Hematopoietic multipotent progenitor cell (in vitro differentiated cells): ENCODE results near the gene CHST12. TPM values are rescaled to one million over a fixed set of nuclear protein-coding genes. Genes with fewer than 3 reads are reported as not detected.
"Not testable (repeated sequence)": the region's sequence is repeated elsewhere in the genome, so short reads cannot be mapped to it uniquely, and the experiment has no call there.

Experiments used
- DNase-seq, 3 donors: peaks; one replicate each; pipeline ENCODE4 v3.0.0-alpha.2; 2011 to 2015; ENCODE audit warnings: low read depth in 2 of 3, low spot score in 2 of 3
- total RNA-seq: library from RNA; depleted of rRNA; stranded (reverse); fragments of >200 nt; gene quantifications from one replicate; pipeline ENCODE4 v1.2.3, GENCODE V29; 2012

The CHST12 gene
- total RNA-seq, 1 donor, result 29.6 TPM

DNA sequence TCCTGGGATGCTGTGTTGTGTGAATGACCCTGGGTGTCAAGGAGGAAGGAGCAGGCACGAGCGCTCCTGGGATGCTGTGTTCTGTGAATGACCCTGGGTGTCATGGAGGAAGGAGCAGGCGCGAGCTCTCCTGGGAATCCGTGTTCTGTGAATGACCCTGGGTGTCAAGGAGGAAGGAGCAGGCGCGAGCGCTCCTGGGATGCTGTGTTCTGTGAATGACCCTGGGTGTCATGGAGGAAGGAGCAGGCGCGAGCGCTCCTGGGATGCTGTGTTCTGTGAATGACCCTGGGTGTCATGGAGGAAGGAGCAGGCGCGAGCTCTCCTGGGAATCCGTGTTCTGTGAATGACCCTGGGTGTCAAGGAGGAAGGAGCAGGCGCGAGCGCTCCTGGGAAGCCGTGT lies 25.9 kb upstream of the CHST12 start:
- DNase-seq, result not testable (repeated sequence)

DNA sequence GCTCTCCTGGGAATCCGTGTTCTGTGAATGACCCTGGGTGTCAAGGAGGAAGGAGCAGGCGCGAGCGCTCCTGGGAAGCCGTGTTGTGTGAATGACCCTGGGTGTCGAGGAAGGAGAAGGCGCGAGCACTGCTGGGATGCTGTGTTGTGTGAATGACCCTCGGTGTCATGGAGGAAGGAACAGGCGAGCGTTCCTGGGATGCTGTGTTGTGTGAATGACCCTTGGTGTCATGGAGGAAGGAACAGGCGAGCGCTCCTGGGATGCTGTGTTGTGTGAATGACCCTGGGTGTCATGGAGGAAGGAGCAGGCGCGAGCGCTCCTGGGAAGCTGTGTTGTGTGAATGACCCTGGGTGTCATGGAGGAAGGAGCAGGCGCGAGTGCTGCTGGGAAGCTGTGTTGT lies 25.3 kb upstream of the CHST12 start:
- not testable (repeated sequence) for DNase-seq

DNA sequence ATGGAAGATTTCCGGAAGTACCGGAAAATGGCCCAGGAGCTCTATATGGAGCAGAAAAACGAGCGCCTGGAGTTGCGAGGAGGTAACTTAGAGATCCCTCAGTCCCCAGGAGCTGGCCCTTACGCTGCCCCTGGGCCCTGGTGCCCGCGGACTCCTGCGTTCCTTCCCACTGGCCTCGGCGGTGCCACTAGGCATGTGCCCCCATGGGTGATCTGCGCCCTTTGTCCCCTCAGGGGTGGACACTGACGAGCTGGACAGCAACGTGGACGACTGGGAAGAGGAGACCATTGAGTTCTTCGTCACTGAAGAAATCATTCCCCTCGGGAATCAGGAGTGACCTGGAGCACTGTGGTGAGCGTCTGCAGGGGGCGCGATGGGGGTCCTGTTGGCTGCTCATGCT lies 24.2 kb upstream of the CHST12 start:
- no peak for DNase-seq

DNA sequence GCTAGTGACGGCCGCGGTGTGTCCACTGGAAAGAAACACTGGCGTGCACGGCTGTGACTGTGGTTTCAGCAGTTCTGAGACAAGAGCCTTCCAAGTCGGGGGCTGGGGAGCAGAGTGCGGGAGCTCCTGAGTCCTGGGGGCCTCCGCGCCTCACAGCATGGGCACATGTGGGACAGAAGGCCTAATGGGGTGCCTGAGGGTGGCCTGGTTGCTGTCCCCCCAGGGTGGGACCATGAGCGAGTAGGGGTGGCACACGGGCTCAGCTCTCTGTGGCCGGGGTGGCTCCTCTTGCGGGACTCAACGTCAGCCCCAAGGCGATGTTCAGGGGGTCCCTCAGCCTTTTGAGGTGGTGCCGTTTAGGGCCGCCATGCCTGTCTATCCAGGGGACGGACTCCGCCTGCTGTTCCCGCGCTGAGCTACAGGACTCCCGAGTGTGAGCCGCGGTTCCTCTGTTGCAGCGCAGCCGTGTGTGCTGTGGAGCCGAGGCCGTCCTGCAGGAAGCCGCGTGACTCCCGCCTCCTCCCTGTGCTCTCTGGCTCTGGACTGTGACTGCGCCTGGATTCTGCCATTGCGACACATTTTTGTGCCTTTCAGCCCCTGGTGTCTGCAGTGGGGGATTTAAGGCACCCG lies 23.5 kb upstream of the CHST12 start:
- no peak for DNase-seq

DNA sequence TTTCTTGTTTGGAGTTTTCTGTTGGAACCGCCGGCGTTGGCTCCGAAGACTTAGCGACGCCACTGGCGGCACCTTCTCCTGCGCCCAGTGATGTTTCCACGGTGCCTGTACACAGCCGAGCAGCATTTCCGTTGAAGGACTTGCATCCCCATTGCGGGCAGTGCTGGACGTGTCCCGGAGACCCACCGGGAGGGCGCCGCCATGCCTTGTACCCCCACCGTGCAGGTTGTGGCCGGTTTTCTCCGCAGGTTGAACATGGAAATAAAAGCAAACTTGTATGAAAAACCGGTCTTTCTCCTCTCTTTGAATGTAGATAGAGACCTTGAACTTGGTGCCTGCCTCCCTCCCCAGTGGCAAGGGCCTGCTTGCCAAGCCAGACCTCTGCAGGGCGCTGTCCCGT lies 22.9 kb upstream of the CHST12 start:
- no peak for DNase-seq

DNA sequence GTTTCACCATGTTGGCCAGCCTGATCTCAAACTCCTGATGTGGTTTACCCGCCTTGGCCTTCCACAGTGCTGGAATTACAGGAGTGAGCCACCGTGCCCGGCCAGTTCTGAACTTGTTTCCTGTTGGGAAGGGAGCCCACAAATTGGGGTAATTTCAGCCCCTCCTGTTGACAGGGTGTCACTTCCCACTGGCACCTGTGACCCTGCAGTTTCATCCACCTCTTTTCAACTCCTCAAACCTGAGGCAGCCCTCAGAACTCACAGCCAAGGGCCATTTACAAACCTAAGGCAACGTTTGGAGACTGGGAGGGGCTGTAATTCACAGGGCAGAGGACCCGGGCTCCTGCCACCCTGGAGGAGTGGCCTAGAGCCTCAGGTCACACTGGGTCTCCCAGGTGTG lies 22.2 kb upstream of the CHST12 start:
- DNase-seq, result no peak

DNA sequence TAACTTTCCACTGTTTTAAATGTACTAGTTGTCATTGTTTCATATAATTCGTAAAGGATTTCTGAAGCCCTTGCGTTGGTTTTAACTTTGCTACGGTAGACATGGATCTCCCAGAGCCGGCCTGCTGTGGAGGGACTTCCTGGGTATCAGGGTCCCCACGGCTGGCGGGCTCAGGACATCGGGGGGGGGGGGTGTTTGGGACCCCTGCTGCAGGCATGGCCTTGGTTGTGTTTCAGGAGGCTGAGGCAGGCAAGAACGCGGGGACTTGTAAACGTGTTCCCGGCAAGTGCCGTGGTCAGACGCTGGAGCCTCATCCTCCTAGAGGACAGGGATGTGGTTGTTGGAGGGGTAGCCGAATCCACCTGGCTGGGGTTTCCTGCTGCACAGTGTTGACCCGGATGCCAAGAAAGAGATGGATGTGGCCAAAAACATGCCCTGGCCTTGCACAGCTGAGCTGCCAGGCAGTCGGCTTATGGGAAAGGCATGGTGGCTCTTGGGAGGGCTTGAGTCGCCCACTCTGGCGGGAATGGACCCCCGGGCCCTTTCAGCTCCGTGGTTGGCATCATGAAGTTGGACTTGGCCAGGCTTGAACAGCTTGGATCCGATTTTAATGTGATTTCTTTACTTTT lies 21.4 kb upstream of the CHST12 start:
- no peak for DNase-seq

DNA sequence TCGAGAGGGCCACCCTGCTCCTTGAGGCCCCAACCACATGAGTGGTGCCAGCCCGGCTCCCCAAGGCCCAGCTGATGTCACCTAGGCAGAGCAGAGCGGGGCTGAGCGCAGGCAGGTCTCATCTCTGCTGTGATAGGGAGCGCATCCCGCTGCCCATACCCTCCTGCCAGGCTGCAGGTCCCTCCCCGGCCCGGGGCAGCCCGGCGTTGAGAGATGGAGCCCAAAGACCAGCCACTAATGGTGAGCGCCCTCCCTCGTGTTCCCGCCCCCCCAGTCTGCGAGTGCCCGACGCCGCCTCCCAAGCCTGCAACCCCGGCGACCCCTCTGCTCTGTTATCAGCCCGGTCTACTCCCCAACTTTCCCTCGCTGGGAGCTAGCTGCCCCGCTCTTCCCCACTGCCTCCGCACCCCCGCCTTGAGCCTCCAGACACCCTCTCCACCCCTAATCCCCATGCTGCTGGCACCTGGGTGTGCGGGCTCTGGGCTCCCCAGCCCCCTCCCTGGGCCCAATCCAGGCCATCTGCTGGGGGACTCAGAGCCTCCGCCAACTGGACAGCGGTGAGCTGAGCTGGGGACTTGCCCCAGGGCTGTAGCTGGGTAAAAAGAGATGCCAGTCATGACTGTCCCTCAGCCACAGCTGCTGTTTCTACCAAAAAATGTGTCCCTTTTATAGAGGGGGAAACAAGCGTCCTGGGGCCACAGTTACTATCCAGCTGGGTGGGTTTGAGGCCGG lies 19.7 kb upstream of the CHST12 start:
- no peak for DNase-seq

DNA sequence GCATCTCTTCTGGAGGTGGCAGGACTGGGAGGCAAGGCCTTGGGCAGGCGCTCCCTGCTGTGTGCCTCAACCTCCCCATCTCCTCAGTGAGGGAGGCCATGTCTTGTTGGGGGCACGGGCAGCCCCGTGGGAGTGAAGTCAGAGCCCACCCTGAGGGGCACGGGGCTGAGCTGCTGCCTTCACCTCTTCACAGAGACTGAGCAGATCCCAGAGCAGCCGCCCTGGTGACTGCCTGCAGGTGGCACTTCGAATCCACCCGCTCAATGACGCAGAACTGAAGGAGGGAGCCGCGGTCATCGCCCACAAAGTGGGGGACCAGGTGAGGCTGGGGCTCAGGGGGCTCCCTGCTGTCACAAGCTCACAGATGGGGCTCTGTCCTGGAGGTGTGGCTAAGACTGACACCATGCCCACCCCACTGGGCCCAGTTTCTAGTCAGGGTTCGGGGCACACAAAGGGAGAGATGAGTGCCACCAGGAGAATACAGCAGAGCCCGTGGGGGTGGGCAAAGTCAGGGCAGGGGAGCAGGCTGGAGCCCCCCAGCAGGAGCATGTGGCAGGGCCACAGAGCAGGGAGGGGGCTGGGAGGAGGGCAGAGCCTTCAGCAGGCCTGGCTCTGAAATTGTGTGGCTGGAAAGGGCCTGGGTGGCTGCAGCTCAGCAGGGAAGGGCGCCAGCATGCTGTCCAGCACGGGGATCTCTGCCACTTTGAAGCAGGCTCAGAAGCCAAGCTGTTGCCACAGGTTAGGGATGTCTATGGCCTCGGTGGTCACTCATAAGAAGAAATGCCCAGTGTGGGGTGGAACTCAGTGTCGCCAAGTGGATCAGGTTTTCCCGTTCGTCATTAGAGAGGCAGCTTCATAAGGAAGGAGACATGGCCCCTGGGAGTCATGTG lies 18.8 kb upstream of the CHST12 start:
- peak in 2 of 3 donors; percentile 37 to 52 for DNase-seq

DNA sequence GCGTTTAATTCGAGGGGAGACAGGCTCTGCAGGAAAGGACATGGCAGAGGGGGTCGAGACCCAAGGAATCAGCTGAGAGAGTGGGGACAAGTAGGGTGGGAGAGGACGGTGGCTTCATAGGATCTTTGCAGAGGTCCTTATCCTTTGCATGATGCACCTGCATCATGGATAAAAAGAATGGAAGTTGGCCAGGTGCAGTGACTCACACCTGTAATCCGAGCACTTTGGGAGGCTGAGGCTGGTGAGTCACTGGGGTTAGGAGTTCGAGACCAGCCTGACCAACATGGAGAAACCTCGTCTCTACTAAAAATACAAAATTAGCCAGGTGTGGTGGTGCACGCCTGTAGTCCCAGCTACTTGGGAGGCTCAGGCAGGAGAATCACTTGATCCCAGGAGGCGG lies 17.3 kb upstream of the CHST12 start:
- not testable (repeated sequence) for DNase-seq

DNA sequence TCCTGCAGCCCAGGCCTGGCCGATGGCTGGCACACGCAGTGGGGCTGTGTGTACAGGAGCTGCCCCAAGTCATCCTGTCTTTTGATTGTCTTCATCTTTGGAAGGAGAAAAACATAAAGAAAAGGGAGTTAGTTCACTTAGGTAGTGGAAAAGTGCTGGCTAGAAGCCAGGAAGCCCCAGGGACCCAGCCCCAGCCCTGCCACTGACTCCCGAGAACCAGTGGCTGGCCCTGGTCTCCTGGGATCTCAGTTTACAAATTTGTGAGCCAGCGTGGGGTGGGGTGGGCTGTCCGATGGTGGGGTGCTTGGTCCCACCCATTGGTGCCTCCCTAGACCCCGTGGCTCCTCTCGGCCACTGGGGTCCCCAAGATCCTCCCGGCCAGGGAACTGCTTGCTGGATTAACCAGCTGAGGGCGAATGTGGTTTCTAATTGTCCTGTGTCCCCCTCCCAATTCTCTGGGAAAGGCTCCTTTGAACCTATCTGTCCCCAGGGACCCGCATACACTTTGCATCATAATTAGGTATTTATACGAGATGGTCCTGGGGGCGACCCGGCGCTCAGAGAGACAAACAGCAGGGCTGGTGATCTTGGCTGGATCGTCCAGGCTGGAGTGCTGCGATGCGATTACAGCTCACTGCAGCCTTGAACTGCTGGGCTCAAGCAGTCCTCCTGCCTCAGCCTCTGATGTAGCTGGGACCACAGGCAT lies 16.3 kb upstream of the CHST12 start:
- DNase-seq, result no peak

DNA sequence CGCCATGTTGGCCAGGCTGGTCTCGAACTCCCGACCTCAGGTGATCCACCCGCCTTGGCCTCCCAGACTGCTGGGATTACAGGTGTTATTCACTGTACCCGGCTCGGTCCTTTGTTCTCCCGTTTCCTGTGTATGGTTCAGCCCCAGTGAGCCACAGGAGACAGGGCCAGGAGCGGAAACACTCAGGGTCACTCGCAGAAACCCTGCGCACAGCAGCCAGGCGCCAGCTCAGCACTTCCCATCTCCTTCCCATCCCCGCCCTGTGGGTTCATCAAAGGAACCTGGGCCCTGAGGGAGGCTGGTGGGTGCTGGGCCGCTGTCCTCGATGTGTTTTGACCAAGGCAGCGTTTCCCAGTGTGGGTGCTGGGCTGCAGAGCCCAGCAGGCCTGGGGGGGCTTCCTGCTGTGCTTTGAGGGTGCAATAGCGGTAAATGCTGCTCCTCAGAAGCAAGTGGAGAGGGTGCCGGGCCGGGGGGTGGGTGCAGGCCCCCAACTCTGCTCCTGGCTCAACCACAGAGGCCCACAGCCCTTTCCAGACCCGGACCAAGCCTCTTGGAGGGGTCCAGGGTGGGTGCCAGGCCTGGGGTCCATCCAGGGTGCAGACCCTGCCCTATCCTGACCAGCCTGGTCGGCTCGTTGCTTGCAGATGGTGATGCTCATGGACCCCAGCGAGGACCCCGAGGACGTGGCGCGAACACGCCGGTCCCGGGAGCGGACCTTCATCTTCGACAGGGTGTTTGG lies 15.3 kb upstream of the CHST12 start:
- DNase-seq, result no peak

DNA sequence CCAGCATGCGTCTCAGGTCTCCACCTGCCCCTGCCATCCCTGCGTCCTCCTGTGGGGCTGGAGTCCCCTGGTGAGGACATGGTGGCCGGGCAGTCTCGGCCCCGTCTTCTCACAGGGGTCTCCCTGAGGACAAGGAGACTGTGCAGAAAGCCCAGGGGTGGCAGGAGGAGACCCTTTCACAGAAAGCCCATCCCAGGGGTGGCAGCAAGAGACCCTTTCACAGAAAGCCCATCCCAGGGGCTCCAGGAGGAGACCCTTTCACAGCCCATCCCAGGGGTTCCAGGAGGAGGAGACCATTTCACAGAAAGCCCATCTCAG lies 14.8 kb upstream of the CHST12 start:
- no peak for DNase-seq

DNA sequence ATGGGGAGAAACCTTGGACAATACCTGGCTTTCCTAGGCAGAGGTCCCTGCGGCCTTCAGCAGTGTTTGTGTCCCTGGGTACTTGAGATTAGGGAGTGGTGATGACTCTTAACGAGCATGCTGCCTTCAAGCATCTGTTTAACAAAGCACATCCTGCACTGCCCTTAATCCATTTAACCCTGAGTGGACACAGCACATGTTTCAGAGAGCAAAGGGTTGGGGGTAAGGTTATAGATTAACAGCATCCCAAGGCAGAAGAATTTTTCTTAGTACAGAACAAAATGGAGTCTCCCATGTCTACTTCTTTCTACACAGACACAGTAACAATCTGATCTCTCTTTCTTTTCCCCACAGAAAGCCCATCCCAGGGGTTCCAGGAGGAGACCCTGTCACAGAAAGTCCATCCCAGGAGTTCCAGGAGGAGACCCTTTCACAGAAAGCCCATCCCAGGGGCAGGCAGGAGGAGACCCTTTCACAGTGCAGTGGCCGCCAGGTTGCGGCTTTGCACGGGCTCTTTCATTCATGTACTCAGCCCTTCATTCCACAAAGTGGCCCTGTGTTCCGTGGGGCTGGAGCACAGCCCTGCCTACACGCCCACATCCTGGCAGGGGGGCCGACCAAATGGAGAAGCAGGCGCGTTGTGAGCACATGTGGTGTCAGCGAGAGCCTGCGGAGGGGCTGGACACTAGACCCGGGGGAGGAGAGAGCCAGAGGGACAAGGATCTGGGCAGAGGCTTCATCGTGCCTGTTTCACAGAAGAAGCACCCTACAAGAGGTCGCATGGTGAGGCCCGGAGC lies 13.2 kb upstream of the CHST12 start:
- DNase-seq, result peak in 2 of 3 donors; percentile 56 to 70

DNA sequence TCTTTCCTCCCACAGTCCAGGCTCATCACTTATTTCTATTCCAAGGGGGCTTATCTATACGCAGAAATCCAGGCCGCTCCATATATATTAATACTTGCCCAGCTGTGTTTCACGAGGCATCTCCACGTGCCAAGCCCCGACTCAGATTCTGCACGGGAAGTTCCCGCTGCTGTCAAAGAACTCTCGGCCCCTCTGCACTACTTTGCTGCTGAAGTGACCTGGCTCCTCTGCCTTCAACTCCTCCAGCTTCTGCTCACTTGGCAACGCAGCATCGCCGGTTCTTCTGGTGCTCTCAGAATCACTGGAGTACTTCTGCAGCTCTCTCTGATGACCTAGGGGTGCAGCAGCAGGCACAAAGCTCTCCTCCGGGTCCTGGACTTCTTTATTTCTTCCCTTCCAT lies 9.7 kb upstream of the CHST12 start:
- no peak for DNase-seq

DNA sequence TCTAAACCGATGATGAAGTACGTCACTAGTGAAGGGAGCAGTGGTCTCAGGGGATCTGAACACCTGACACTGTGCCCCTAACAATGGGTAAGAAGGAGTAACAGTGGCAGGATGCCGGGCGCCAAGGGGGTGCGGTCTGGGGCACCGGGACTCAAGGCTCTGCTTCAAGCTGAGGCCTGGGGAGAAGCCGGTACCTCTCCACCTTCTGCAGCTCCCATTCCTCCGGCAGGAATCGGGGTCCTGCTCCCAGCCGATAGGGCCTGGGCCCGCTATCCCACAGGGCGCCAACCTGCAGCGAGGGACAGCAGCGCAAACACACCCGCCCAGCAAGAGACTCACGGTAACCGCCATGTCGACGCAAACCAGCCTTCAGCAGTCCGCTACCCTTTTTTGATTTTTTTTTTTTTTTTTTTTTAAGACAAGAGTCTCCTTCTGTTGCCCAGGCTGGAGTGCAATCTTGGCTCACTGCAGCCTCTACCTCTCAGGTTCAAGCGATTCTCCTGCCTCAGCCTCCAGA lies 8.8 kb upstream of the CHST12 start:
- DNase-seq, result no peak

DNA sequence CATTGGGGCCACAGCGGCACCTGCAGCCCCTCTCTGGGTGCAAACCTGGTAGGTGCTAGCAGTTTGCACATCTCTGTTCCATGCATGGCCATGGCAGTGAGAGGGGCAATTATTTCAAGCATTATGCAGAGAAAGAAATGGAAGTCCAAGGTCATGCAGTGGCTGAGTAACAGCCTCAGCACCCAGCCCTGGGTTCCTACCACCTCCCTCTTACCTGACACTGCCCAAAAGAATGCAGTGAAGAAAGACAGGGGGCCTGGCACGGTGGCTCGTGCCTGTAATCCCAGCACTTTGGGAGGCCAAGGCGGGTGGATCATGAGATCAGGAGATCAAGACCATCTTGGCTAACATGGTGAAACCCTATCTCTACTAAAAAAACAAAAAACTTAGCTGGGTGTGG lies 4.9 kb upstream of the CHST12 start:
- no peak for DNase-seq

DNA sequence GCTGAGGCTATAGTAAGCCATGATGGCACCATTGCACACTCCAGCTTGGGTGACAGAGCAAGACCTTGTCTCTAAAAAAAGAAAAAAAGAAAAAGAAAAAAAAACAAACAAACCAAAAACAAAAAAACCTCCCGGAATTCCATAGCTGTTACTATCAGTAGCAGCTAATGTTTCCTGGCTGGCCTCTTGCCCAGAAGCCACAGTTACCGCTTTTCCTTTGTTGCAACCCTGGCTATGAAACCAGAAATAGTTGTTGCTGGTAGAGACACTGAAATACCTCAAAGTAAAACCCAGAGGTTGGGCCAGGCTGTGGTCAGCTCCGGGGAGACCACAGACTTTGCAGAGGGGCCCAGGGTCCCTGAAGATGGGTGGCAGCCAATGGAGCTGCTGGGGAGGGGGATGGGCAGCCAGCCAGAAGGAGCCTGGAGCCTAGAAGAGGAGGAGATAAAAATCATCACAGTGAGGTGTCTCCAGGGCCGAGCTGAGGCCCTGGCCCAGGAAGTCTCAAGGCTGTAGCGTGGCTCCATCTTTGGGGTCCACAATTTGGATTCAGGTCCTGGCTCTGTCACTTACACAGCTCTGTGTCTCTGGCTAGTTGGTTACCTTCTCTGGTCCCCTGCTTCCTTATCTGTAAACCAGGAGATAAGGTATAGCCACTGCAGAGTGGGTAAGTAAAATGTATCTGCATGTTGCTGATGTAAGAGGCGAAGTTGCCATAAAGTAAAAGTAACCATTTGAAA lies 3.4 kb upstream of the CHST12 start:
- peak in 2 of 3 donors; percentile 90 to 96 for DNase-seq
